HG03175 (cell line): ENCODE data around the gene KLRC4.
"Not testable (repeated sequence)": the region's sequence is repeated elsewhere in the genome, so short reads cannot be mapped to it uniquely, and the experiment has no call there.

Experiments
- ATAC-seq: cut with Tn5 transposase; IDR thresholded peaks from one replicate; pipeline ENCODE4 v1.9.1; 2021; ENCODE audit warnings: mild to moderate bottlenecking, moderate library complexity; ENCODE audit not compliant: unreplicated experiment

Gene KLRC4

GRCh38 chr12:10398168-10398567 is 11.4 kb downstream of the KLRC4 start:
- ATAC-seq: no peak

GRCh38 chr12:10397296-10397695 is 12.3 kb downstream of the KLRC4 start:
- no peak for ATAC-seq

- ATAC-seq: not testable (repeated sequence)
Measured at GRCh38 chr12:10396176-10396575, 13.4 kb downstream of the KLRC4 start.

- peak; percentile 85 for ATAC-seq
Measured at GRCh38 chr12:10395390-10395998, 14.1 kb downstream of the KLRC4 start.

- ATAC-seq: not testable (repeated sequence)
Measured at GRCh38 chr12:10394531-10395152, 14.9 kb downstream of the KLRC4 start.

GRCh38 chr12:10393291-10393690 is 16.3 kb downstream of the KLRC4 start:
- no peak for ATAC-seq

GRCh38 chr12:10392394-10392930 is 17.1 kb downstream of the KLRC4 start:
- ATAC-seq: peak; percentile 80

- ATAC-seq: not testable (repeated sequence)
Measured at GRCh38 chr12:10390991-10391390, 18.6 kb downstream of the KLRC4 start.

- ATAC-seq: no peak
Measured at GRCh38 chr12:10389904-10390303, 19.7 kb downstream of the KLRC4 start, which contains the start of gene KLRK1. KLRK1 (minus strand) TSS chr12:10390041; CDS start chr12:10388810, 1,231 bp downstream.

GRCh38 chr12:10388624-10389413 is 20.7 kb downstream of the KLRC4 start:
- no peak for ATAC-seq

GRCh38 chr12:10387498-10387897 is 22.1 kb downstream of the KLRC4 start:
- ATAC-seq: not testable (repeated sequence)

- ATAC-seq: no peak
Measured at GRCh38 chr12:10386857-10387256, 22.7 kb downstream of the KLRC4 start.

- ATAC-seq: no peak
Measured at GRCh38 chr12:10385166-10385613, 24.4 kb downstream of the KLRC4 start.

GRCh38 chr12:10384191-10384590 is 25.4 kb downstream of the KLRC4 start:
- no peak for ATAC-seq

- ATAC-seq: no peak
Measured at GRCh38 chr12:10381928-10382628, 27.5 kb downstream of the KLRC4 start.

- not testable (repeated sequence) for ATAC-seq
Measured at GRCh38 chr12:10378737-10379136, 30.8 kb downstream of the KLRC4 start.

GRCh38 chr12:10374624-10375018 is 34.9 kb downstream of the KLRC4 start:
- ATAC-seq: no peak

GRCh38 chr12:10372559-10372958 is 37.0 kb downstream of the KLRC4 start:
- ATAC-seq: no peak

GRCh38 chr12:10371893-10372535 is 37.5 kb downstream of the KLRC4 start:
- ATAC-seq: not testable (repeated sequence)
